Measurements from ENCODE around the gene HADHA.

- TF ChIP-seq CTCF (IDR thresholded peaks at IDR 0.05) (no peak), POLR2A (IDR thresholded peaks at IDR 0.05) (no peak)
These were observed 6.6 kb downstream of the HADHA start for GRCh38 chr2:26237868-26238267.
